ENCODE results near the gene SYK. TPM values are rescaled to one million over a fixed set of nuclear protein-coding genes. Genes with fewer than 3 reads are reported as not detected.

SYK gene
- total RNA-seq, 4 donors from 2014 or later = 6.7 to 22.2 (median 9.0) TPM

DNA sequence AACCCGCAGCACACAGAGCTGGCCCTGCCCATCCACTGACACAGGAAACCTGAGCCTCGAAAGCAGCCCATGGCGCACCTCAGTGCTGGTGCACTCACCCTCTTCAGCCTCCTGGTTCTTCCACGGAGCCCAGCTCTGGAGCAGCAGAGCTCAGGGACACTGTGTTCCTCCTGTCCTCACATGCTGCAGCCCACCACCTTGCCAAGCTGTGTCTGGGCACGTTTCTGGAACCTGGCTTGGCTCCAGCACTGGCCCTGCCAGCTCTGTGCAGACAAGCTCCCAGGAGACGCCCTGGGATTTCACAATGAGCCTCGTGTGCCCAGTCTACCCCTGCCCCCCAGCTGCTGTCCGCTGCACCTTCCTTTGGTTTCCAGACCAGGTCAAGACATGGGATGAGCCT is 119.5 kb downstream of the SYK start:
- DNase-seq = peak in 1 of 2 donors; percentile 42
- intact Hi-C loops (cut with DNase I; ENCODE audit: low total_unique reads) = no loop called here
- Histone ChIP-seq H3K9me3 (no peaks in the 10 kb centered on the region), H3K4me3 (no peak overlapping the region), H3K27ac (no peak overlapping the region), H3K36me3 (no peaks in the 10 kb centered on the region), H3K4me1 (no peaks in the 10 kb centered on the region), H3K27me3 (no peaks in the 10 kb centered on the region)
- TF ChIP-seq, protein P1, sequence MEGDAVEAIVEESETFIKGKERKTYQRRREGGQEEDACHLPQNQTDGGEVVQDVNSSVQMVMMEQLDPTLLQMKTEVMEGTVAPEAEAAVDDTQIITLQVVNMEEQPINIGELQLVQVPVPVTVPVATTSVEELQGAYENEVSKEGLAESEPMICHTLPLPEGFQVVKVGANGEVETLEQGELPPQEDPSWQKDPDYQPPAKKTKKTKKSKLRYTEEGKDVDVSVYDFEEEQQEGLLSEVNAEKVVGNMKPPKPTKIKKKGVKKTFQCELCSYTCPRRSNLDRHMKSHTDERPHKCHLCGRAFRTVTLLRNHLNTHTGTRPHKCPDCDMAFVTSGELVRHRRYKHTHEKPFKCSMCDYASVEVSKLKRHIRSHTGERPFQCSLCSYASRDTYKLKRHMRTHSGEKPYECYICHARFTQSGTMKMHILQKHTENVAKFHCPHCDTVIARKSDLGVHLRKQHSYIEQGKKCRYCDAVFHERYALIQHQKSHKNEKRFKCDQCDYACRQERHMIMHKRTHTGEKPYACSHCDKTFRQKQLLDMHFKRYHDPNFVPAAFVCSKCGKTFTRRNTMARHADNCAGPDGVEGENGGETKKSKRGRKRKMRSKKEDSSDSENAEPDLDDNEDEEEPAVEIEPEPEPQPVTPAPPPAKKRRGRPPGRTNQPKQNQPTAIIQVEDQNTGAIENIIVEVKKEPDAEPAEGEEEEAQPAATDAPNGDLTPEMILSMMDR (IDR thresholded peaks at IDR 0.05) = no peak
- TF ChIP-seq POLR2A (IDR thresholded peaks at IDR 0.05) = no peak

DNA sequence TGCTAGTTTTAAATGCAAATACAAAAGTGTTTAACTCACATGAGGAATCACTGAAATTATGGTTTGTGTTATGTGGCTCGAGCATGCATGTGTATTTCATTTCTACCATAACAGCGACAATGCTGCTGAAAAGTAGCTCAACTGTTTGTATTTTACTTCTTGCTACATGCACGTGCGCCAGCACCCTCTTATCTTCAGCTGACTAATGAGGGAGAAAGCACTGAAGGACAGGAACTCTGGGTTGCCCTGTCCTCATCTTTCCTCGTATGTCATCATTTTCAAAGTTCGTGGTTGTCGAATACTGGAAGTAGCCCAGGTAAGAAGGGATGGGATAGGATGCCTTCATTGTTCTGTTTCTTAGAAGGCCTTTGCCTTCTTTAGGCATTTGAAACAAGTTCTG is 120.3 kb downstream of the SYK start:
- DNase-seq = no peak
- H3K27me3 ChIP-seq = no peaks in the 10 kb centered on the region
- no peaks in the 10 kb centered on the region for H3K9me3 ChIP-seq
- no peaks in the 10 kb centered on the region for H3K36me3 ChIP-seq
- H3K27ac ChIP-seq = no peak overlapping the region
- TF ChIP-seq, protein P1 (IDR thresholded peaks at IDR 0.05) = no peak
- no peak for TF ChIP-seq POLR2A (IDR thresholded peaks at IDR 0.05)
- intact Hi-C loops (cut with DNase I; ENCODE audit: low total_unique reads) = no loop called here
- no peaks in the 10 kb centered on the region for H3K4me1 ChIP-seq
- no peak overlapping the region for H3K4me3 ChIP-seq

DNA sequence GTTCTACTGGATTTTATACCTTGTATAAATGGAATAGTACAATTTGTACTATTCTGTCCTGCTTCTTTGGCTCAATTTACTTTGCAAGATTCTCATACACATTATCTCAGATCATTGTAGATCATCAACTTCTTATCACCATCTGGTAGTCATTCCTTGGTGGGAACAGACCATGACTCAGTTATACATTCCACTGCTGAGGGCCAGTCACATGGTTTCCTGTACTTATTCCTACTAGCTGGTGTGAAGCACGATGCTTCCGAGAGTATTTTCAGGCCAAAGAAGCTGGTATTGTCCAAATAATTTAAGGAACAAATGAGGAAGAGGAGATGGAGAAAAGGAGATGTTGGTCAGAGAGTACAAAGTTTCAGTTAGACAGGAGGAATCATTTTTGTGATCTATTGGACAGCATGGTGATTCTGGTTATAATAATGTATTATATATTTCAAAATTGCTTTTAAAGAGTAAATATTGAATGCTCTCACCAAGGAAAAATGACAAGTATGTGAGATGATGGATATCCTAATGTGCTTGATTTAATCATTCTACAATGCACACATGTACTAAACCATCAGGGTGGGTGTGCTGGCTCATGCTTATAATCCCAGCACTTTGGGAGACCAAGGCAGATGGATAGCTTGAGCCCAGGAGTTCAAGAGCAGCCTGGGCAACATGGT is 124.1 kb downstream of the SYK start:
- H3K4me3 ChIP-seq = no peak overlapping the region
- H3K27me3 ChIP-seq = no peaks in the 10 kb centered on the region
- no peaks in the 10 kb centered on the region for H3K4me1 ChIP-seq
- DNase-seq = no peak
- intact Hi-C loops (cut with DNase I; ENCODE audit: low total_unique reads) = no loop called here
- no peaks in the 10 kb centered on the region for H3K9me3 ChIP-seq
- H3K36me3 ChIP-seq = no peaks in the 10 kb centered on the region
- no peak overlapping the region for H3K27ac ChIP-seq
- TF ChIP-seq, protein P1 (IDR thresholded peaks at IDR 0.05) = no peak
- TF ChIP-seq POLR2A (IDR thresholded peaks at IDR 0.05) = no peak

DNA sequence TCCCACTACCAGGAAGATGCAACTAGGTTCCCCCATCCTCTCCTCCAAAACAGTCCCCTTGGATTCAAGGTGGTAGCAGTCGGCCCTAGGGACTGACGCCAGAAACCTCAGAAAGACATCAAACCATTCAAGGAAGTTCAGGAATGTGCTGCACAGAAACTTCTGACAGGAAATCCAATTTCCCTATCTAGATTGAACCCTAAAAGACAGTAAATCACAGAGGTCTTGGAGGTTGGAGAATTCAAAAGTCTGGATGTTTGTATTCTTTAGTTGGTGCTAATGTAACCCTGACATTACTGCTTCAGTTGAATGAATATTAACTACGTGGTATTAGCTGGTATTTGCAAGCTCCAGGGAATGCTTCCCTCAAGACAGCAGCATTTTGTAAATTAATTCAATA is 125.3 kb downstream of the SYK start:
- TF ChIP-seq, protein P1 (IDR thresholded peaks at IDR 0.05) = no peak
- no peak for TF ChIP-seq POLR2A (IDR thresholded peaks at IDR 0.05)
- H3K27me3 ChIP-seq = no peaks in the 10 kb centered on the region
- H3K9me3 ChIP-seq = no peaks in the 10 kb centered on the region
- intact Hi-C loops (cut with DNase I; ENCODE audit: low total_unique reads) = no loop called here
- no peak overlapping the region for H3K4me3 ChIP-seq
- no peaks in the 10 kb centered on the region for H3K36me3 ChIP-seq
- no peaks in the 10 kb centered on the region for H3K4me1 ChIP-seq
- no peak for DNase-seq
- no peak overlapping the region for H3K27ac ChIP-seq

DNA sequence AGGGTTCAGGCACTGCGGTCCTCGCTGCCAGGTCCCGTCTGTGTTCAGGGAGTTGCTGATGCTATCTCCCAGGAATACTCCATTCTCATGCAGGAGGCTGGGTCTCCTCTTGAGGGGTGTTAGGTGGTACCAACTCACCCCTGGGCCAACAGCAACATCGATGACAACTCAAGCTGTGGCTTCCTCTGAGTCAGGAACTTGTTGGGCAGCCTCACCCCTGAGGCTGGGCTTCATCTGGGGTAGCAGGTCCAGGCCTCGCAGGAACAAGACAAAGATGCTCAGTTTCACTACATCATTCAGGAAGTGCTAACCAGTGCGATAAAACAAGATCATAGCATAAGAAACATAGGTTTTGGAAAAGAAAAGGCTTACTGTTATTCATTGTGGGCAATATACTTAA is 125.9 kb downstream of the SYK start:
- H3K9me3 ChIP-seq = no peaks in the 10 kb centered on the region
- no peak overlapping the region for H3K27ac ChIP-seq
- TF ChIP-seq, protein P1 (IDR thresholded peaks at IDR 0.05) = no peak
- no peak for TF ChIP-seq POLR2A (IDR thresholded peaks at IDR 0.05)
- DNase-seq = no peak
- no peaks in the 10 kb centered on the region for H3K36me3 ChIP-seq
- intact Hi-C loops (cut with DNase I; ENCODE audit: low total_unique reads) = no loop called here
- no peaks in the 10 kb centered on the region for H3K27me3 ChIP-seq
- H3K4me1 ChIP-seq = no peaks in the 10 kb centered on the region
- H3K4me3 ChIP-seq = no peak overlapping the region
